ENCODE data around the gene FAHD2B.
"Not testable (repeated sequence)": the region's sequence is repeated elsewhere in the genome, so short reads cannot be mapped to it uniquely, and the experiment has no call there.

The FAHD2B gene

GRCh38 chr2:97067279-97068004 is 27.2 kb downstream of the FAHD2B start:
- DNase-seq: no peak

GRCh38 chr2:97066030-97066429 is 28.7 kb downstream of the FAHD2B start:
- not testable (repeated sequence) for DNase-seq

- not testable (repeated sequence) for DNase-seq
Observed at GRCh38 chr2:97062020-97062419, 32.7 kb downstream of the FAHD2B start.

- DNase-seq: not testable (repeated sequence)
Observed at GRCh38 chr2:97059782-97060181, 34.9 kb downstream of the FAHD2B start.

- not testable (repeated sequence) for DNase-seq
Observed at GRCh38 chr2:97056150-97056549, 38.5 kb downstream of the FAHD2B start.

- DNase-seq: not testable (repeated sequence)
Observed at GRCh38 chr2:97050032-97050431, 44.6 kb downstream of the FAHD2B start.

- DNase-seq: not testable (repeated sequence)
Observed at GRCh38 chr2:97048448-97048847, 46.2 kb downstream of the FAHD2B start.

- DNase-seq: not testable (repeated sequence)
Observed at GRCh38 chr2:97046676-97047075, 48.0 kb downstream of the FAHD2B start.

- not testable (repeated sequence) for DNase-seq
Observed at GRCh38 chr2:97045895-97046499, 48.7 kb downstream of the FAHD2B start.
